Neural progenitor cell (in vitro differentiated cells): ENCODE measurements around the gene LRRC63. TPM values are rescaled to one million over a fixed set of nuclear protein-coding genes. Genes with fewer than 3 reads are reported as not detected.

Source experiments
- DNase-seq: peaks from one replicate; pipeline ENCODE4 v3.0.0-alpha.2; 2016; ENCODE audit warnings: low spot score
- H2AFZ ChIP-seq: fragments of 200-600 bp; sonication (generic); replicated peaks from 2 replicates; pipeline ENCODE4 v1.6.1; 2016; ENCODE audit warnings: antibody characterized with exemption
- H3F3A ChIP-seq: fragments of 200-600 bp; sonication (generic); 2 replicates; pipeline ENCODE4 v1.6.1; 2016; ENCODE audit warnings: antibody characterized with exemption, low read depth
- H3K27ac ChIP-seq: fragments of 200-600 bp; sonication (generic); 2 replicates; pipeline ENCODE4 v1.5.1; 2016; ENCODE audit warnings: mild to moderate bottlenecking
- H3K27me3 ChIP-seq: fragments of 200-600 bp; sonication (generic); 2 replicates; pipeline ENCODE4 v1.6.1; 2016; ENCODE audit warnings: mild to moderate bottlenecking, moderate library complexity
- H3K36me3 ChIP-seq: fragments of 200-600 bp; sonication (generic); 2 replicates; pipeline ENCODE4 v1.5.1; 2016
- H3K4me1 ChIP-seq: fragments of 200-600 bp; sonication (generic); 2 replicates; pipeline ENCODE4 v1.6.1; 2016; ENCODE audit warnings: mixed run types
- H3K4me2 ChIP-seq: fragments of 200-600 bp; sonication (generic); 2 replicates; pipeline ENCODE4 v1.6.1; 2016
- H3K4me3 ChIP-seq: fragments of 200-600 bp; sonication (generic); 2 replicates; pipeline ENCODE4 v1.5.1; 2016
- H3K79me2 ChIP-seq: fragments of 200-600 bp; sonication (generic); 2 replicates; pipeline ENCODE4 v1.6.1; 2016; ENCODE audit warnings: low read depth
- H3K9ac ChIP-seq: fragments of 200-600 bp; sonication (generic); 2 replicates; pipeline ENCODE4 v1.6.1; 2016
- H3K9me3 ChIP-seq: fragments of 200-600 bp; sonication (generic); 2 replicates; pipeline ENCODE4 v1.5.1; 2016; ENCODE audit warnings: low read depth
- H4K20me1 ChIP-seq: fragments of 200-600 bp; sonication (generic); 2 replicates; pipeline ENCODE4 v1.6.1; 2016; ENCODE audit warnings: low read depth
- H3K27ac Mint-ChIP-seq: 3 replicates; pipeline ENCODE4 v1.8.0; 2021; ENCODE audit warnings: mixed read lengths
- H3K27me3 Mint-ChIP-seq: 2 replicates; pipeline ENCODE4 v1.8.0; 2022; ENCODE audit warnings: low read depth, mild to moderate bottlenecking, inconsistent platforms, moderate library complexity, mixed read lengths; ENCODE audit not compliant: insufficient read depth
- H3K36me3 Mint-ChIP-seq: 3 replicates; pipeline ENCODE4 v1.8.0; 2021; ENCODE audit warnings: mixed read lengths
- H3K4me1 Mint-ChIP-seq: 3 replicates; pipeline ENCODE4 v1.8.0; 2021; ENCODE audit warnings: mixed read lengths
- H3K4me3 Mint-ChIP-seq: 3 replicates; pipeline ENCODE4 v1.8.0; 2021; ENCODE audit warnings: mild to moderate bottlenecking, moderate library complexity, mixed read lengths
- H3K9me3 Mint-ChIP-seq: 3 replicates; pipeline ENCODE4 v1.8.0; 2020; ENCODE audit warnings: mixed read lengths
- CTCF ChIP-seq: fragments of 200-600 bp; sonication (generic); IDR thresholded peaks from 2 replicates; pipeline ENCODE4 v1.5.1; 2017; ENCODE audit warnings: antibody characterized with exemption, mild to moderate bottlenecking
- EZH2 ChIP-seq: fragments of 200-600 bp; sonication (generic); IDR thresholded peaks from 2 replicates; pipeline ENCODE4 v1.6.1; 2017; ENCODE audit warnings: antibody characterized with exemption, mild to moderate bottlenecking, moderate library complexity
- EZH2phosphoT487 ChIP-seq: fragments of 200-600 bp; sonication (generic); IDR thresholded peaks from 2 replicates; pipeline ENCODE4 v1.6.1; 2017; ENCODE audit warnings: antibody characterized with exemption
- total RNA-seq: library from RNA; depleted of rRNA; stranded (reverse); fragments of >200 nt; gene quantifications from 2 replicates; pipeline ENCODE4 v1.2.3, GENCODE V29; 2015; ENCODE audit warnings: low replicate concordance

Gene LRRC63
- total RNA-seq, 1 donor from 2014 or later, result not detected

- H3K4me1 Mint-ChIP-seq, result peaks cover 11% of the 10 kb centered on the region
- H3K4me2 ChIP-seq, result no peak overlapping the region
- peaks cover 8% of the 10 kb centered on the region for H3K9me3 Mint-ChIP-seq
- no peaks in the 10 kb centered on the region for H3K9me3 ChIP-seq
- peaks cover 7% of the 10 kb centered on the region for H3K27me3 Mint-ChIP-seq
- no peak for TF ChIP-seq EZH2phosphoT487
- no peak for TF ChIP-seq CTCF
- TF ChIP-seq EZH2, result no peak
- H3K9ac ChIP-seq, result no peak overlapping the region
- no peaks in the 10 kb centered on the region for H3F3A ChIP-seq
- no peak overlapping the region for H3K27ac ChIP-seq
- H3K36me3 Mint-ChIP-seq, result no peaks in the 10 kb centered on the region
- H4K20me1 ChIP-seq, result no peaks in the 10 kb centered on the region
- H3K4me3 ChIP-seq, result no peak overlapping the region
- peaks cover 6% of the 10 kb centered on the region for H3K4me1 ChIP-seq
- no peaks in the 10 kb centered on the region for H3K79me2 ChIP-seq
- H2AFZ ChIP-seq, result no peak overlapping the region
- no peak overlapping the region for H3K27ac Mint-ChIP-seq
- no peak overlapping the region for H3K4me3 Mint-ChIP-seq
- DNase-seq, result no peak
- H3K27me3 ChIP-seq, result peaks cover 9% of the 10 kb centered on the region
- H3K36me3 ChIP-seq, result no peaks in the 10 kb centered on the region
Observed at GRCh38 chr13:46165485-46166223, 46.1 kb upstream of the LRRC63 start.

- Histone ChIP-seq H3K36me3 (no peaks in the 10 kb centered on the region), H3K9ac (no peak overlapping the region), H4K20me1 (no peaks in the 10 kb centered on the region), H3K9me3 (no peaks in the 10 kb centered on the region), H3K27ac (no peak overlapping the region), H3K27me3 (peaks cover 9% of the 10 kb centered on the region), H3K79me2 (no peaks in the 10 kb centered on the region), H3K4me2 (no peak overlapping the region), H3K4me3 (no peak overlapping the region), H3F3A (no peaks in the 10 kb centered on the region), H3K4me1 (peaks cover 12% of the 10 kb centered on the region), H2AFZ (no peak overlapping the region)
- Mint-ChIP-seq H3K4me1 (peaks cover 16% of the 10 kb centered on the region), H3K4me3 (no peak overlapping the region), H3K9me3 (peaks cover 8% of the 10 kb centered on the region), H3K36me3 (no peaks in the 10 kb centered on the region), H3K27ac (no peak overlapping the region), H3K27me3 (peaks cover 7% of the 10 kb centered on the region)
- no peak for DNase-seq
- TF ChIP-seq CTCF (no peak), EZH2phosphoT487 (no peak)
Observed at GRCh38 chr13:46166224-46166584, 45.5 kb upstream of the LRRC63 start.

- Histone ChIP-seq H3K9ac (no peak overlapping the region), H4K20me1 (no peaks in the 10 kb centered on the region), H3K4me1 (peaks cover 14% of the 10 kb centered on the region), H3K9me3 (no peaks in the 10 kb centered on the region), H3K4me3 (no peak overlapping the region), H3K4me2 (no peak overlapping the region), H3K79me2 (no peaks in the 10 kb centered on the region), H3F3A (no peaks in the 10 kb centered on the region), H3K36me3 (no peaks in the 10 kb centered on the region), H3K27me3 (peaks cover 9% of the 10 kb centered on the region), H3K27ac (no peak overlapping the region), H2AFZ (peak overlapping the region; percentile 53)
- peaks cover 2% of the 10 kb centered on the region for H3K9me3 Mint-ChIP-seq
- H3K4me1 Mint-ChIP-seq, result peaks cover 23% of the 10 kb centered on the region
- no peaks in the 10 kb centered on the region for H3K36me3 Mint-ChIP-seq
- H3K27me3 Mint-ChIP-seq, result peaks cover 7% of the 10 kb centered on the region
- no peak overlapping the region for H3K27ac Mint-ChIP-seq
- no peak overlapping the region for H3K4me3 Mint-ChIP-seq
- no peak for DNase-seq
- TF ChIP-seq CTCF, result no peak
- no peak for TF ChIP-seq EZH2phosphoT487
- TF ChIP-seq EZH2, result no peak
Observed at GRCh38 chr13:46166947-46167610, 44.6 kb upstream of the LRRC63 start.
